GM18511 (cell line): ENCODE results near the gene PGAM2.

ENCODE experiments used
- ATAC-seq: cut with Tn5 transposase; IDR thresholded peaks from one replicate; pipeline ENCODE4 v1.9.1; 2021; ENCODE audit warnings: mild to moderate bottlenecking, moderate library complexity; ENCODE audit not compliant: unreplicated experiment

PGAM2 gene

DNA sequence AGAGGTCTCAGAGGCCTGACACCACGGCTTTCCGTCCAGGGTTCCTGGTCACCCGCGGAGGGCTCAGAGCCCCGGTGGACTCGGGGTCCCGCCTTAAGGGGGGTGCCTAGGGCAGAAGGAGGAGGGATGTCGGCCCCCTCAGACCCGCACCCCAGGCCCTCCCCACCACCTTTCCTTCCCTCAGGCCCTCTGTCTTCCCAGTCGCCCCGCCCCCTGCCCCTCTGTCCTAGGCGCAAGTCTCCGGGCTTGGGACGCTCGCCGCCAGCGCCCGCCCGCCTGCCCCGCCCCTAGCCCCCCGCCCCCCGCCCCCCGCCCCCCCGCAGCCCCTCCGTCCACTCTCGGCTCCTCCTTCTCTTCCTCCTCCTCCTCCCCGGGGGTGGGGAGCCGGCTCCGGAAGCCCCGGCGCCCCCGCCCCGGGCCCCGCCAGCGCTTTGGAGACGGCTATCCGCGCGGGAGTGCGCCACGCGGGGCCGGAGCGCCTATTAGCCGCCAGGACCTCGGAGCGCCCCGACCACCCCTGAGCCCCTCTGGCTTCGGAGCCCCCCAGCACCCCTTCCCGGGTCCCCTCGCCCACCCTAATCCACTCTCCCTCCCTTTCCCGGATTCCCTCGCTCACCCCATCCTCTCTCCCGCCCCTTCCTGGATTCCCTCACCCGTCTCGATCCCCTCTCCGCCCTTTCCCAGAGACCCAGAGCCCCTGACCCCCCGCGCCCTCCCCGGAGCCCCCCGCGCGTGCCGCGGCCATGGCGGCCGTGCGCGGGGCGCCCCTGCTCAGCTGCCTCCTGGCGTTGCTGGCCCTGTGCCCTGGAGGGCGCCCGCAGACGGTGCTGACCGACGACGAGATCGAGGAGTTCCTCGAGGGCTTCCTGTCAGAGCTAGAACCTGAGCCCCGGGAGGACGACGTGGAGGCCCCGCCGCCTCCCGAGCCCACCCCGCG lies 38.8 kb upstream of the PGAM2 start, which contains the start of gene AEBP1:
Gene AEBP1 (plus strand): TSS at position 423 of the 937 bp plus-strand sequence. CDS start 321 bp downstream, at position 744.
- no peak for ATAC-seq

DNA sequence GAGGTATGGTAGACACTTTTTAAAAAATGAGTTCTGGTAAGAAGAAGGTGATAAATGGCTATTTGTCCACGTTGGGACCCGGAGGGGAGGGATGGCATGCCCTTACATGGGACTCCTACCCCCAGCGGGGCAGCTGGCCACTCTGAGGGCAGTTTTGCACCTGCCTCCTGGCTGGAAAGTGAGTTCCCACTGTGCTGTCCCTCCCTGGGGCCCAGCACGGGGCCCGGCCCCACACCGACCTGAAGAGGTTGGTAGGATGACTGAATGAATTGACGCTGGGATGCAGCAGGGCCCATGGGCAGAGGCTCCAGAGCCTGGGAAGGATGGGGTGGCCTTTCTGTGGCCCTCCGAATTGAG lies 38.2 kb upstream of the PGAM2 start:
- no peak for ATAC-seq

DNA sequence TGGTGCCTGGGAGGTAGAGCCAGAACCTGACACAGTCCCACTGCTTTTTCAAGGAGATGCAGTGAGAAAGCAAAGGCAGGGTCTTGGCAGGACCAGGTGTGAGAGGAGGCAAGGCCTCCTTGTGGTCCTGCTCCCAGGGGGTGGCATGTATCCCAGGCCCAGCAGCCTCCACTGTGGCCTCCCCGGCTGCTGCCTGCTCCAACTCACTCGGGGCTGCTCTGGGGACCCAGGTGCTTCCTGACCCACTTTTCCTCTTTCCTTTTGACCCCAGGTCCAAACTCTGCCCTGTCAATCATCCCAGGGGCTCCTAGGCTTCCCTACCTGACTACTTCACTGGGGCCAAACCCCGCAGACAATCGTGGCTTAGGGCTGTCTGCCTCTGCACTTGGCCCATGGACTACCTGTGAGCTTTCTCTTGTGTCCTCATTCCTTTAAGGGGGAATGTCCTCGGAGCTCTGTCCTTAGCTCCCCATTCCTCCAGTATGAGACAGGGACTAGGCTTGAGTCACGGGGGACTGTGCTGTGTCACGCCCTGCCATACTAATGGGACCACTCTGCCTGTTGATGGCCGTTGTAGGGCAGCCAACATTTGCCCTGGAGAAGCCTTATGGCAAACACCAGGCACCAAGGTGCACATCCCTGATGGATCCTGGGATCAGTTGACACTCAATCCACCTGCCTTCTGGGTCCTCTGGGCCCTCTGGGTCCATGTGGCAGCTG lies 37.6 kb upstream of the PGAM2 start:
- no peak for ATAC-seq

DNA sequence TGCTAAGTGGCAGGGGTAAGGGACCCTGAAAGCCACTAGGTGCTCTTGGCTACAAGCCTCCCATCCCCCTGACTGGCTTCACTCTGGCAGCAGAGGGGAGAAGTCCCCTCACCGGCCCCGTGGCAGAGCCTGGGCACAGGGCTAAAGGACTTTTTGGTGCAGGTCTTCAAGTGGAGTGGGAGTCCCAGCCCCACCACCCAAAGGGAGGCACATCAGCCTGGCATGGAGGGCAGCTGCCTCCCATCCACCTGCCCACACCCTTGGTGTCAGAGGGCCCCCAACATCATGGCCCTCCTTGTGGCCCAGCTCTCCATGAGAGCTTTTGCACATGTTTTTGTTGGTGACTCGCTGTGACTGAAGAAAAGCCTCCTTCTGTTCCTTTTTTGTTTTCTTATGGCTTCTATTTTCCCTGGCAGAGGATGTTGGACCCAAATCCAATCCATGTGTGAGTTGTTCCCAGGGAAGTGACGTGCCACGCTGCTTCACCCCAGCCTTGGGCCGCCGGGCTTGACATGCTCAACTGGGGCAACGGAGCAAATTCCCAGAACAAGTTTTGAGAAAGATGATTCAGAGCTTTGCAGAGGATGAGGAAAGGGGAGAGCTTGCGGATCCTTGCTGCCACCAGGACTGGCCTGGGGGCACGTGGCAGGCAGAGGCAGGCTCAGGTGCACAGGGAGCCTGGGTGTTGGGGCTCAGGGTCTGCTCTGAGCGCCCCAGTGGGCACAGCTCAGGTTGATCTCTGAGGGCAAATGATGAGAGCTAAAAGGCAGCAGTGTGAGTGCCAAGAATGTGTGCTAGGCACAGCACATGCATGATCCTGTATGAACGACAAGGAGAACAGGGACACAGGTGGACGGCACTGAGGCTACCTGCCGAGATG lies 36.8 kb upstream of the PGAM2 start:
- no peak for ATAC-seq

DNA sequence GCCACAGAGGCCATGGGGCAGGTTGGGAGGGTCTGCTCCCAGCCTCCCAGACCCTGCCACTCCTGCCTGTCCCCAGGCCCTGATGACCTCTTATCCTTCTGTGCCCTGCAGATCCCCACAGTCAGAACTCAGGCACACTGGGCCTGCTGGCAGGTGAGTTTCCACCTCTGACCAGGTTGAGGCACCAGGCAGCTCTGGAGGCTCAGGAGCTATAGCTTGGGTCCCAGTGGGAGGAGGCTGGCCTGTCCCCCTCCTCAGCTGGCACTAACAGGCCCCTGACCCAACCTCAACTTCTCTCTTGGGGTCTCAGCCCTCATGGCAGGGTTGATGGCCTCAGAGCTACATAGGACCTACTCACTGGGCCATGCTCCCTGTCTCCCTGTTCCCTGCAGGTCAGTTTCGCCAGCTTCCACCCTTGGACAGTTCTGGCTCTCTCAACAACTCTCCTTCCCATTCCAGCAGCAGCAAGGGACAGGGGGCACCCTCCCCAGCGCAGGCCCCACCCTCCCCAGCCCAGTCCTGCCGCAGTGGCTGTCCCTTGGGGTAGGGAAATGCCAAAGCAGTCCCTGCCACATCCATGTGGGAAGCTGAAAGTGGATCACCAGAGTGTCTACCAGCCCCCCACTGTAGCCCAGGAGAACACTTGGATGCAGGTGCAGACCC lies 36.1 kb upstream of the PGAM2 start:
- ATAC-seq = no peak

DNA sequence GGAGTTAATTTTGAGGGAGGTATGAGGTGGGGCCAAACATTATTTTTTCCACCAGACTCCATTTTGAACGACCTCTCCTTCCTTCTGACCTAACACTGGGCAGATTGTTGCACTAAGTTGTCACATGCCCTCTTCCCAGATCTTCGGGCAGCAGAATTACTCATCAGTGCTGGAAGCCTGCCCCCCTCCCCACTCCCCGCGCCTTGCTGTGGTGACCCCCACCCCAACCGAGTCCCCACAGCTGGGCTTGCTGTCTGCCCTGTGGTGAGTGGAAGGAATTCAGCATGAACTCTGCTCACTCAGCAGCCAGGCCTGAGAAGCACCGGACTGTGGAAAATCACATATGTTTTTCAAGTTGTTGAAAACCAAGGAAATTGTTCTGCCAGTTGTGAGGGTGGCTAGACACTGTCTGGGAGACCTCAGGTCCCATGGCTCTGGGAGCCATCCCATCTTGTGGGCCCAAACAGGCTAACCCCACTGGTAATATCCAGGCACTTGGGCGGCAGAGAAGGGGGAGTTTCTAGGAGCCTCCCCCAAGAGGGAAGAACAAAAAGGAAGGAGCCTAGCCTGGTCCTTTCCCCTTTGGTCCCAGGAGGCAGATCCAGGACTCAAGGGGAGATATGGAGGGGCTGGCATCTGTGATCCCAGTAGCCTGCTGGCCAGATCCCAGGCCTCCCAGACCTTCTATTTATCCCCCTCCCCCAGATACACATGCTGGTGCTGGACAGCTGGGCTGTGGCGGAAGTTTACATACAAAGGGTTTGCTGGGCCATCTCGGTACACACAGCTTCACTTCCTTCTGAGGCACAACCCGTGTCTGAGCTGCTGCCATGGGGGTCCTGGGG lies 35.3 kb upstream of the PGAM2 start:
- no peak for ATAC-seq

DNA sequence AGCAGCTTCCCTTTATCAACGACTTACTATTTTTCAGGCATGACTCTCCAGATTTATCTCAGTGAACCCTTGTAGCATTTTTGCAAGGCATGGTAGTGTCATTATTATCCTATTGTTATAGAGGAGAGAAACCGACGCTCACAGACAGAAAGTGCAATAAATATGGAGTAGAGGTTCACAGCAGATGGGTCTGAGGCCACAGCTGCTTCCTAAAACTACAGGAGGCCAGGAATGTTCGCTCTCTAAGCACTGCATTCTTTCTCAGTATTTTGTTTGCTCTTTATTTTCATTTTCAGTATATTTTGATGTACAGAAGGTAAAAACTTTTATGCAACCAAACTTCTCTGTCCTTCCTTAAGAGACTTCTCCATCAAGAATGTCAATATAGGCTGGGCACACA lies 34.3 kb upstream of the PGAM2 start:
- no peak for ATAC-seq

DNA sequence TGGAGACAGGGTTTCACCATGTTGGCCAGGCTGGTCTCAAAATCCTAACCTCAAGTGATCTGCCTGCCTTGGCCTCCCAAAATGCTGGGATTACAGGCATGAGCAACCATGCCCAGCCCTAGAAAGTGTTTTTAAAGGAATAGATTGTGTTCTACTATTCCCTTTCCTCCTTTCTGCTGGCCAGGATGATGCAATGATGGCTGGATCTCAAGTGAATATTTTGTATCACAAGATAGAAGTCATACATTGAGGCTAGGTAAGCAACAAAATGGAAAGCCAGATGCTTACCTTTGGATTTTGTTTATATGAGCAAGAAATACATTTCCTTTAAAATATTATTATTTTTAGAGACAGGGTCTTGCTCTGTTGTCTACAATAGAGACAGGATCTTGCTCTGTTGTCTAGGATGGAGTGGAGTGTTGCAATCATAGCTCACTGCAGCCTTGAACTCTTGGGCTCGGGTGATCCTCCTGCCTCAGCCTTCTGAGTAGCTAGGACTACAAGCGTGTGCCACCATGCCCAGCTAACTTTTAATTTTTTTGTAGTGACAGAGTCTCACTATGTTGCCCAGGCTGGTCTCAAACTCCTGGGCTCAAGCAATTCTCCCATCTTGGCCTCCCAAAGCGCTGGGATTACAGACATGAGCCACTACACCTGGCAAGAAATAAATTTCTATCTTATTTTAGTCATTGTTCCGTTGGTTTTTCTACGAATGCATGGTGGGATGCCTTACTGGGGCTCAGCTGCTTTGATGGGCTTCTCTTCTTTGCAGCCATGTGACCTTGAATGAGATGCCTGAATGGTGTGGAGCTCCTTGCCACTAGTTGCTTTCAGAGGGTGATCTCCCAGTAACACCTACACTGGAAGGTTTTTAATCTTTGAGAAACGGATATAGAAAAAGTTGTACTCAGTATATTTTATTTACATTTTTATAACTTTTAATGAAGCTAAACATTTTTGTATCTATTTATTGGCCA lies 33.0 kb upstream of the PGAM2 start:
- no peak for ATAC-seq

DNA sequence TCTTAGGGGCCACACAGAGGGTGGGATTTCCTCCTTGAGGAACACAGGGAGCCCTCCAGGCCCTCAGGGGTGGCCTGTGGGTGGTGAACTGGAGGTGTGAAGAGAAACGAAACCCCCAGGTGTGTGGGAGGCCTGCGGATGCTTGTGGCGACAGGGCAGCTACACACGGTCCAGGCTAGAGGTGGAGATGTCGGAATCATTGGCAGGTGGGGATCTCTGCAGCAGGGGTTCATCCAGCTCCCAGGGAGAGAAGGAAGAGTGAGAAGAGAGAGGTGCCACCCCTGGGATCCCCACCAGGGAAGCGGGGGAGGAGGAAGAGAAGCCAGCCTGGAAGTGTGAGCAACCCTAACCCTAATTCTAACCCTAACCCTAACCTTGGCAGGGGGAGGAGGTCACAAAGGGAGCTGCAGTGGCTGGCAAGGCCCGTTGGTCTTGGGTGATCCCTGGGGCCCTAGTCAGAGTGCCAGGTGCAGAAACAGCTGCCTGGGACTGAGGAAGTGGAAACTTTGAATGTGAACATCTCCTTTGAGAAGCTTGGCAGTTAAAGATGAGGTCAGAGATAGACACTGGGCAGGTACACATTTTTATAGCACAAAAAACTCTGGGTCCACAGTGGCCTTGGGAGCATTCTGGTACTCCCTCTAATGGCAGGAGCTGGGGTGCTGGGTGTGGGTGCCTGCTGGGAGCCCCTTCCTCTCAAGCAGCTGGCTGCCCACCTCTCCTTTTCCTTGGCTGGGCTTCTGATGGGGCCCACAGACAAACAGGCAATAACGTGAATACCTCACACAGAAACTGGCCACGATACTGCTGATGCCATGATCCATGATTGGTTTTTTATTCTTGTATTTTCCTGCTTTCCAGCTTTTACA lies 31.9 kb upstream of the PGAM2 start:
- ATAC-seq = peak; percentile 87

DNA sequence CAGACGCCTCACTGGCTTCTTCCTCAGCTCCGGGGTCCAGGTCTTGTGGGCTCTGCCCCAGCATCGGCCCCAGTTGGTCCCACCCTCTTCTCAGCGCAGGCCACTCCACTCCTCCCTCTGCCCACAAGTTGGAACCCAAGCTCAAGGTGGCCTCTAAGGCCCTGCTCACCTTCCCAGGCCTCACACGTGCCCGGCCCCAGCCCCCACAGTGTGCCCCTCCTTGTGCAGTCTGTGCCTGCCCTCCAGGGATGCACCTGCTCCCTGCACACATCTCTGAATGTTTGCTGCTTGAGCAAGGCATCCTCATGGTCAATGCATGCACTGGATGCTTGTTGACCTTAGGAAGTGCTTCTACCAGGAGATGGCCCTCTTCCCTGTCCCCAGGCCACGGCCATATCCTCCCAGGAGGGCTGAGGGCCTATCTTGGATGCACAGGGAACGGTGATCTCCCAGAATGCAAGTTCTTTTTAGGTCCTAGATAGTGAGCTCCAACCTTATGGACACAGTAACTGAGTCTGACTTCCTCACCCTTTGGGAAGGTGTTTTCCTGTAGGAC lies 31.0 kb upstream of the PGAM2 start:
- ATAC-seq = no peak

DNA sequence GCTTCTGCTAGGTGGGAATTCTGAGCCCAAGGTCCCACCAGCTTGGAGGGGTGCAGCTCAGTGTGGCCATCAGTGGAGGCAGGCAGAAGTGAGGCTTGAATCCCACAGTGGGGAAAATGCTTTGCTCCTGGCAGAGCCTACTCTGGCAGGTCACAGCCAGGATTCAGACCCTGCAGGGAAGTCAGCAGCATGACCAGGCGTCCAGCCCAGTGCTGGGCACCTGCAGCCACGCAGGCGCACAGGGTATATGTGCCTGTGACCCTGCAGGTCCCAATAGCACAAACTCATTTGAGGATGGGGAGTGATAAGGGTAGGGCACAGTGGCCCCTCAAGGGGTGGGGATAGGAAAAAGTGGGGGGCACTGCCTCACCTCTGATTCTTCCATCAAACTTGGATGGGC lies 30.4 kb upstream of the PGAM2 start:
- no peak for ATAC-seq

DNA sequence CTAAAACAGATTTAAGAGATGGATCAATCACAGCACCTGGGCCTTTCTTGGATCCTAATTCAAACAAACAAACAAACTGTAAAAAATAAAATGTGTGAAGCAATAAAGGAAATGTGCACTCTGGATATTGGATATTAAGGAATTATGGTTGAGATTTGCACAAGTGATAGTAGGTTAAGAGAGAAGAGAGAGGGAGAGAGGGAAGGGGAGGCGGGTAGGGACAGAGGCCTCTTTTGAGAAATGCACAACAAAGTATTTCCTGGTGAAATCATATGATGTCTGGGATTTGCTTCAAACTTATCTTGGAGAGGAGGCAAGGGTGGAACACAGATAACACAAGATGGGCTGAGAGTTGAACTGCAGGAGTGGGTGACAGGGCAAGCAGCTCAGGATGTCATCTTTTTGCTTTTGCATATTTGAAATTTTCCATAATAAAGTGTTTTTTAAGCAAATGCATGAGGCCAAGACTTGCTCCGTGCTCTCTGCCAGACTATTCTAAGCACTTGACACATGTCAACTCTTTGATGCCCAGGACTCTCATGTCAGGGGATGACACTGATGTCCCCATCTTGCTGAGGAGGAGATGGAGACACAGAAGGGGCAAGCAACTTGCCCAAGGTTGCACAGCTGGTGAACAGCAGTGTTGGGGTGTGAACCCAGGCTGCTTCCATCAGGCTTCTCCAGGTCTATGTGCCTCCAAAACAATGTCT lies 29.7 kb upstream of the PGAM2 start:
- ATAC-seq = no peak

DNA sequence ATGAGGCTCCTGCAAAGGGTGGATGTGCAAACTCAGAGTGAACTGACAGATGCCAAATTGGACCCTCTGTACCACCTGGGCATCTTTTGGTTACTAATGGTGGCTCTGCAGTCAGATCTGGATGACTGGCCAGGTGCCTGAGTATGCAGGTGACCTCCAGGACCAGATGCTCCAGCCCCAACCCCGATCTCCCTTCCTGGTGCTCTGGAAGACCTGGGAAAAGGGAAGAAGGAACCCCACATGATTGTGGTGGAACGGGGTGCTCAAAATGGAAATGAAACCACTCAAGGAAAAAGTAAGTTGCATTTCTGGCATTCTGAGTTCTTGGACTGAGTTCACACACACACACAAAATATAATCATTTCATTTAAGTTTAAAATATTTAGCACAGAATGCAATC lies 29.0 kb upstream of the PGAM2 start:
- ATAC-seq = no peak

DNA sequence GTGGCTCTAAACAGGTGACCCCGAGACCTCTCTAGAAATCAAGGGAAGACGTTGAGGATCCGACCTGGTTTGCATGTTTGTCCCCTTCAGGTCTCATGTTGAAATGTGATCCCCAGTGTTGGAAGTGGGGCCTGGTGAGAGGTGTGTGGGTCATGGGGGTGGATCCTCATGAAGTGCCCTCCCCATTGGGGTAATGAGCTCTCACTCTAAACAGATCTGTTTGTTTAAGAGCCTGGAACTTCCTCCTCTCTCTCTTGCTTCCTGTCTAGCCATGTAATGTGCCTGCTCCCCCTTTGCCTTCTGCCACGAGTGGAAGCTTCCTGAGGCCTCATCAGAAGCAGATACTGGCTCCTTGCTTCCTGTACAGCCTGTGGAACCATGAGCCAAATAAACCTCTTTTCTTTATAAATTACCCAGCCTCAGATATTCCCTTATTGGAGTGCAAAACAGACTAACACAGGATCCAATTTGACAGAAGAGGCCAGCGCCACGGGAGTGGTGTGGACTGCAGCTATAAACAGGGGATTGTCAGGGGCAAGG lies 27.8 kb upstream of the PGAM2 start:
- no peak for ATAC-seq

DNA sequence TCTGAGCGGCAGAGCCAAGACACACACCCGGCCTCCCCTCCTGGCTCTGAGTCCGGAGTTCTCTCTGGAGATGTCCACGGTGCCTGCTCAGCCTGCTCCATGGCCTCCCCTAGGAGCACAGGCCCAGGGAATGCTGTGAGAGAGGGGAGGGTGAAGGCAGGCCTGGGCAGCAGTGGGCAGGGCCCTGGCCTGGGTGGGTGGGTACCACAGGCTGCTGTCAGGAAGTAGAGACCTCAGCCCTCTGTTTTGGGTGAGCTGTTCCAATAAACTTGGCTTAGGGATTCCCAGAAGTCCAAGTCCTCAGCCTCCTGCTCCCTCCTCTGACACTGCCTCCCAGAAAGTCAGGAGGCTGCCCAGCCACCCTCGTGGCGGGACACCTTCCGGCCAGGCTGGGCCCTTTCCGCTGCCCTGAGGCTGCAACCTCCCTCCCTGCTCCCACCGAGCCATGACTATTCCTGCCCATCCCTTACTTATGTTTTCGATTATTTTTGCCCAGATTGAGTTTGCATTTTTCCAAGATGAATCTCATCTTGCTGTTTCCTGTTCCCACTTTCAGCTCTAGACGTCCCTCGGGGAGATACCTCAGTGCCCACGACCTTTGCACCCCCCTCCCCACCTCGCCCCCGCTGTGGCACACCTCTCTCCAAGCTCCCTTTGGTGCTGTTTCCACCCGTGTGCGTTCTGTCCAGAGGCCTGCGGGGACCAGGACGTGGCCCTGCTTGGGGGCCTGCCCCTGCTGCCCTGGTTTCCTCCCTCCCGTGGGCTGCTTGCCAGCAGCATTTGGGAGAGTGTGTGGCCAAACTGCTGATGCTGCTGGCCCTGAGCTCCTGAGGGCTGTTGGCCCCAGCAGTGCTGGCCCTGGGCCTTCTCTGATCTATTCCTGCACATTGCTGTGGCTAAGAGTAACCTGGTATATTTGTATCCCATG lies 22.8 kb upstream of the PGAM2 start:
- no peak for ATAC-seq
